A549 (cell line): ENCODE results near the gene ZNF319. TPM values are rescaled to one million over a fixed set of nuclear protein-coding genes. Genes with fewer than 3 reads are reported as not detected.

ENCODE experiments used
- ATAC-seq, 2 experiments: fragments of 200-7000 bp in 1 of 2; fragments of >200 bp in 1 of 2; cut with Nextera tagmentation in 1 of 2; cut with Tn5 transposase in 1 of 2; 3 replicates each; pipeline versions ENCODE4 v1.8.0 to v1.9.1; 2018 to 2020; ENCODE audit warnings: mild to moderate bottlenecking in 1 of 2, moderate library complexity in 1 of 2
- CTCF ChIA-PET: fragments of 300-600 bp; sonication (Branson Sonifier 250); formaldehyde crosslinking; extraction: SDS; loops from one replicate; lab custom pipeline; 2021; ENCODE audit warnings: antibody characterized with exemption, inconsistent platforms; lab: Yijun Ruan, JAX
- POLR2A ChIA-PET: fragments of 350-600 bp; formaldehyde crosslinking; extraction: SDS; loops from one replicate; lab custom pipeline; 2021; ENCODE audit warnings: antibody characterized with exemption, inconsistent platforms; lab: Yijun Ruan, JAX
- DNase-seq, 2 experiments: peaks; one replicate each; pipeline versions ENCODE4 v3.0.0 to v3.0.0-alpha.2; 2011 to 2016; ENCODE audit warnings: low read depth in 1 of 2, low spot score in 1 of 2
- FAIRE-seq: peaks from 2 replicates; lab custom pipeline; 2011; peaks lifted over from hg19 to GRCh38; lab: Jason Lieb, UNC
- H3K27ac ChIP-seq, 2 experiments: fragments of >200 bp; sonication (Bioruptor Twin); formaldehyde crosslinking; 3 replicates each; pipeline ENCODE4 v1.5.1; 2016 to 2017
- H3K4me1 ChIP-seq: fragments of >200 bp; sonication (Bioruptor Twin); formaldehyde crosslinking; 3 replicates; pipeline ENCODE4 v1.6.1; 2016
- H3K4me2 ChIP-seq: fragments of >200 bp; sonication (Bioruptor Twin); formaldehyde crosslinking; 3 replicates; pipeline ENCODE4 v1.6.1; 2016
- H3K4me3 ChIP-seq: fragments of >200 bp; sonication (Bioruptor Twin); formaldehyde crosslinking; 3 replicates; pipeline ENCODE4 v1.5.1; 2016
- H3K9me3 ChIP-seq: fragments of >200 bp; sonication (Bioruptor Twin); formaldehyde crosslinking; 3 replicates; pipeline ENCODE4 v1.6.1; 2016
- CBX8 ChIP-seq: fragments of 200-600 bp; sonication (generic); IDR thresholded peaks from 2 replicates; pipeline ENCODE4 v1.6.1; 2016
- CHD4 ChIP-seq: fragments of 200-600 bp; sonication (generic); IDR thresholded peaks from 2 replicates; pipeline ENCODE4 v1.6.1; 2016; ENCODE audit warnings: antibody characterized with exemption, mild to moderate bottlenecking, borderline replicate concordance
- EHF ChIP-seq: fragments of 250-450 bp; sonication (Bioruptor Pico); IDR thresholded peaks from 2 replicates; pipeline ENCODE4 v1.5.0; 2020; ENCODE audit warnings: mild to moderate bottlenecking
- ESRRA ChIP-seq: fragments of 150-350 bp; IDR thresholded peaks from 2 replicates; pipeline ENCODE4 v1.6.1; 2014; ENCODE audit warnings: mild to moderate bottlenecking, low read length, borderline replicate concordance
- FOSL2 ChIP-seq, 2 experiments: fragments of 450-650 bp in 1 of 2; fragments of >200 bp in 1 of 2; sonication (Bioruptor Twin) in 1 of 2; formaldehyde crosslinking; IDR thresholded peaks; 2 replicates each; pipeline versions ENCODE4 v1.5.0 to v1.6.1; 2016 to 2020; ENCODE audit warnings: mild to moderate bottlenecking in 1 of 2, moderate library complexity in 1 of 2
- GATA3 ChIP-seq: IDR thresholded peaks from 2 replicates; pipeline ENCODE4 v1.6.1; 2012; ENCODE audit warnings: borderline replicate concordance
- HEYL ChIP-seq: fragments of 250-450 bp; sonication (Bioruptor Pico); IDR thresholded peaks from 2 replicates; pipeline ENCODE4 v1.8.0; 2021; ENCODE audit warnings: mild to moderate bottlenecking, moderate library complexity
- JUNB ChIP-seq: fragments of >200 bp; sonication (Bioruptor Twin); formaldehyde crosslinking; IDR thresholded peaks from 2 replicates; pipeline ENCODE4 v1.6.1; 2016
- KDM1A ChIP-seq: fragments of 200-600 bp; sonication (generic); IDR thresholded peaks from 2 replicates; pipeline ENCODE4 v1.6.1; 2016; ENCODE audit warnings: low read depth, mild to moderate bottlenecking
- KDM5A ChIP-seq: fragments of 200-600 bp; sonication (generic); IDR thresholded peaks from 2 replicates; pipeline ENCODE4 v1.6.1; 2016; ENCODE audit warnings: antibody characterized with exemption, mild to moderate bottlenecking
- MAZ ChIP-seq: fragments of 150-350 bp; IDR thresholded peaks from 2 replicates; pipeline ENCODE4 v1.6.1; 2014; ENCODE audit warnings: antibody characterized with exemption, low read depth, low read length, borderline replicate concordance
- NR3C1 ChIP-seq: fragments of >200 bp; sonication (Bioruptor Twin); formaldehyde crosslinking; IDR thresholded peaks from 3 replicates; pipeline ENCODE4 v1.6.1; 2017
- POLR2A ChIP-seq: IDR thresholded peaks from 2 replicates; pipeline ENCODE4 v1.6.1; 2012; ENCODE audit warnings: mild to moderate bottlenecking, low read length
- RFX5 ChIP-seq: fragments of 450-650 bp; IDR thresholded peaks from 2 replicates; pipeline ENCODE4 v1.7.1; 2014; ENCODE audit warnings: antibody characterized with exemption, mild to moderate bottlenecking, moderate library complexity
- SREBF2 ChIP-seq: fragments of 450-650 bp; IDR thresholded peaks from 2 replicates; pipeline ENCODE4 v1.6.1; 2014; ENCODE audit warnings: mild to moderate bottlenecking, moderate library complexity
- TP53 ChIP-seq: fragments of 250-450 bp; sonication (Bioruptor Pico); IDR thresholded peaks from 2 replicates; pipeline ENCODE4 v1.5.0; 2021; ENCODE audit warnings: mild to moderate bottlenecking, moderate library complexity
- ZSCAN20 ChIP-seq: fragments of 250-450 bp; sonication (Bioruptor Pico); IDR thresholded peaks from 2 replicates; pipeline ENCODE4 v1.8.0; 2022; ENCODE audit warnings: mild to moderate bottlenecking, moderate library complexity
- WGBS: methylation state at CpG from one replicate; pipeline ENCODE4 v1.1.6; 2017; ENCODE audit errors: missing lambda C conversion rate; 5-methylcytosine and 5-hydroxymethylcytosine counted together
- polyA plus RNA-seq, 4 experiments: library from polyadenylated mRNA; depleted of rRNA in 3 of 4; stranded (reverse); fragments of >200 nt; fragmentation: RNase III in 1 of 4; extraction: RNeasy Plus Mini Kit Qiagen cat#74134 plus additional on column Dnase treatment in 1 of 4; gene quantifications; 2 replicates in 3 of 4; 3 replicates in 1 of 4; pipeline ENCODE4 v1.2.3, GENCODE V29; 2011 to 2017
- TF ChIP-seq, protein P1 (sequence below): IDR thresholded peaks from 2 replicates; pipeline ENCODE4 v1.6.1; 2012
- TF ChIP-seq, protein P2 (sequence below): fragments of 450-650 bp; IDR thresholded peaks from 2 replicates; pipeline ENCODE4 v1.6.1; 2014; ENCODE audit warnings: antibody characterized with exemption
- TF ChIP-seq, protein P3 (sequence below): IDR thresholded peaks from 2 replicates; pipeline ENCODE4 v1.6.1; 2012; ENCODE audit warnings: low read depth, borderline replicate concordance

ZNF319 gene
- polyA plus RNA-seq, 2 of the 4 experiments (the other 2 are of a cell fraction): 10.8 to 11.3 TPM

DNA sequence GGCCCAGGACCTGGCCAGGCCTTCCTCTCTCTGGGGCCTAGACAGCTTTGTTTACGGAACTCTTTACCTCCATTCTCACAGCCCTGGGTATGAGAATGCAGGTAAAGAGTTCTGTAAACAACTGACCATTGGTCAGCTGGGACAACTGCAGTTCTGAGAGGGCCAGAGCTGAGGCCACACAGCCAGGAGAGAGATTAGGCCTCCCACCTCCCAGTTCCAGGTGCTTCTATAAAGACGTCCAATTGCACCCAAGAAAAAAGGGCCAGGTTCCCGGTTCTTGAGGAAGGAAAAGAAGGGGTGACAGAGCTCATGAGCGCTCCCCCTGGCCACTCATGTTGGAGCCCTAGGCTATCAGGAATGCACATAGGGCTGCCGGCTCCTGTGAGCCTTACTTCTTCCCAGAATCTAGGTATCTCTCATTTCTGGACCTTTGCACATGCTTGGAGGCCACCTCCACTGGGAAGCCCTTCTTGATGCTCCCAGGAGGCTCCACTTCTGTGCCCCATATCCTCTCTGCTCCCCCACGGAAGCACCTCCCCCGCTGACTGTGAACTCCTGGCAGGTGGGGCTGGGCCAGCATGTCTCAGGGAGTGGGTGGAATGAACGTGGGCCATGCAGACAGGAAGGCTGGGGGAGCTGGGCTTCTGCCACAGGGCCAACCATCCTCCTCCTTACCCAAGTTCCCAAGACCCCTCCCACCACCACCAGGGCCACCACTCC is 42.6 kb downstream of the ZNF319 start:
- POLR2A ChIA-PET: no interaction called here
- CTCF ChIA-PET: interaction anchor here (0.6 to 3.2 kb wide), 8 partner anchors 13 to 201 kb away, joined by 3 to 16 read pairs (median 3); partner anchors contain the start of gene USB1
- Histone ChIP-seq H3K9me3 (no peaks in the 10 kb centered on the region), H3K4me1 (0 out of 3 replicates have a peak, but pooled peaks cover 3% of the 10 kb centered on the region), H3K27ac (no peak overlapping the region), H3K4me3 (no peak overlapping the region), H3K4me2 (no peak overlapping the region)
- ATAC-seq: no peak
- 73% methylated on average over 8 of the region's 8 CpGs for WGBS
- DNase-seq: no peak
- no peak for FAIRE-seq
- TF ChIP-seq, protein P1, sequence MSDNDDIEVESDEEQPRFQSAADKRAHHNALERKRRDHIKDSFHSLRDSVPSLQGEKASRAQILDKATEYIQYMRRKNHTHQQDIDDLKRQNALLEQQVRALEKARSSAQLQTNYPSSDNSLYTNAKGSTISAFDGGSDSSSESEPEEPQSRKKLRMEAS: no peak
- TF ChIP-seq SREBF2 (no peak), JUNB (no peak), MAZ (no peak), KDM1A (no peak), RFX5 (no peak), HEYL (CRISPR knock-in tag) (no peak), CBX8 (no peak), TP53 (CRISPR knock-in tag) (no peak), KDM5A (no peak), EHF (no peak), GATA3 (no peak), FOSL2 (IDR thresholded peaks at IDR 0.05) (no peak), FOSL2 (CRISPR knock-in tag; IDR thresholded peaks at IDR 0.05) (no peak), ESRRA (no peak), ZSCAN20 (CRISPR knock-in tag) (no peak), POLR2A (no peak)
- TF ChIP-seq, protein P2, sequence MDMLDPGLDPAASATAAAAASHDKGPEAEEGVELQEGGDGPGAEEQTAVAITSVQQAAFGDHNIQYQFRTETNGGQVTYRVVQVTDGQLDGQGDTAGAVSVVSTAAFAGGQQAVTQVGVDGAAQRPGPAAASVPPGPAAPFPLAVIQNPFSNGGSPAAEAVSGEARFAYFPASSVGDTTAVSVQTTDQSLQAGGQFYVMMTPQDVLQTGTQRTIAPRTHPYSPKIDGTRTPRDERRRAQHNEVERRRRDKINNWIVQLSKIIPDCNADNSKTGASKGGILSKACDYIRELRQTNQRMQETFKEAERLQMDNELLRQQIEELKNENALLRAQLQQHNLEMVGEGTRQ: no peak
- TF ChIP-seq, protein P3, sequence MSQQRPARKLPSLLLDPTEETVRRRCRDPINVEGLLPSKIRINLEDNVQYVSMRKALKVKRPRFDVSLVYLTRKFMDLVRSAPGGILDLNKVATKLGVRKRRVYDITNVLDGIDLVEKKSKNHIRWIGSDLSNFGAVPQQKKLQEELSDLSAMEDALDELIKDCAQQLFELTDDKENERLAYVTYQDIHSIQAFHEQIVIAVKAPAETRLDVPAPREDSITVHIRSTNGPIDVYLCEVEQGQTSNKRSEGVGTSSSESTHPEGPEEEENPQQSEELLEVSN: no peak

DNA sequence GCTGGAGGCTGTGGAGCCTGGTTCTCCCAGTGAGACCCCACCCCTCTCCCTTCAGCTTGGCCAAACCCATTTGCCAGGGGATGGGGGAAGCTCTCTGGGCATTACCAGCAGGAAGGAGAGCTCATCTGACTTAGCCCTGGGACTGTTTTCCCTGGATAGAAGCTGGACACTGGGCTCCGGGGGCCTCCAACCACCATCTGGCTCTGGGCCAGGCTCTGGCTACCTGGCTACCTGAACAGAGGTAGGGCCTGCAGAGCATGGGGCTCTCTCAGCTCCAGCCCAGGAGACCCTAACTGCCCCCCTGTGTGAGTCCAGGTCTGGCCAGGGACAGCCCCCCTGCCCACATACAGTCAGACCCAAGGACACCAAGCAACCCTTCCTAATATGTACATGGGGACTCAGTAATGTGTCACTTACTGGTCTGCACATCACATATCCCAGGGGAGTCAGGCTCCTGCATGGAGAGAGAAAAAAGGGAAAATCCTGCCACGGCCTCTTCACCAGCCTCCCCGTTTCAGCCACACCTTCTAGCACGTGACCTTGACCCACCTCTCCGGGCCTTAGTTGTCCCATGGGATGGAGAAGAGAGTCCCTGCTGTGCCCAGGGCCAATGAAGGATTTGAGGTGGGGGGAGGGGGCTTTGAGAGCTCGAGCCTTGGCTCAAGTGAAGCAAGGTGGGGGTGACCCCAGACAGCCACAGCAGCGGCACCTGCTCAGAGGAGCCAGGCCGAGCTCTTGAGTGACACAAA is 43.4 kb downstream of the ZNF319 start:
- FAIRE-seq (no peak), ATAC-seq (no peak), DNase-seq (no peak)
- TF ChIP-seq NR3C1: no peak
- TF ChIP-seq, protein P3: no peak
- TF ChIP-seq CHD4: no peak
- ChIA-PET CTCF (interaction anchor here (0.6 to 3.2 kb wide), 10 partner anchors 13 to 200 kb away, joined by 3 to 16 read pairs (median 3); partner anchors contain the start of gene USB1), POLR2A (no interaction called here)
- H3K9me3 ChIP-seq: no peaks in the 10 kb centered on the region
- 78% methylated on average over 6 of the region's 8 CpGs for WGBS
- H3K4me3 ChIP-seq: no peak overlapping the region
- H3K4me2 ChIP-seq: no peak overlapping the region
- no peak overlapping the region for H3K27ac ChIP-seq
- H3K4me1 ChIP-seq: 0 out of 3 replicates have a peak, but pooled peaks cover 3% of the 10 kb centered on the region
